ENCODE data around the gene IFNA6. TPM values are rescaled to one million over a fixed set of nuclear protein-coding genes. Genes with fewer than 3 reads are reported as not detected.
"Not testable (repeated sequence)": the region's sequence is repeated elsewhere in the genome, so short reads cannot be mapped to it uniquely, and the experiment has no call there.

IFNA6 gene
- total and polyA plus RNA-seq, 2 donors (not counting 1 experiment from before 2014, with no cell fraction given) = not detected

GRCh38 chr9:21383627-21384026, 32.9 kb upstream of the IFNA6 start:
- H3K36me3 ChIP-seq (ENCODE audit: control insufficient read depth, insufficient read depth, low read length) = no peaks in the 10 kb centered on the region
- no peak overlapping the region for H3K4me2 ChIP-seq (ENCODE audit: extremely low read depth, insufficient read depth, low read length)
- peaks cover 1% of the 10 kb centered on the region for H4K20me1 ChIP-seq (ENCODE audit: control insufficient read depth, extremely low read depth, insufficient read depth, low read length)
- H3K27me3 ChIP-seq (ENCODE audit: control insufficient read depth, insufficient read depth, low read length) = peaks cover 26% of the 10 kb centered on the region
- H3K9ac ChIP-seq (ENCODE audit: insufficient read depth, low read length) = no peak overlapping the region
- no peak overlapping the region for H2AFZ ChIP-seq (ENCODE audit: low read length)
- H3K4me1 ChIP-seq (ENCODE audit: control insufficient read depth, extremely low read depth, insufficient read depth, low read length) = no peaks in the 10 kb centered on the region
- H3K27ac ChIP-seq (ENCODE audit: insufficient read depth, low read length) = no peak overlapping the region
- no peaks in the 10 kb centered on the region for H3K9me3 ChIP-seq (ENCODE audit: control insufficient read depth, insufficient read depth, low read depth, low read length)
- no peak overlapping the region for H3K4me3 ChIP-seq (replicated peaks in 1 of 4; ENCODE audit: control extremely low read depth in 1 of 4, insufficient read depth in 1 of 4, low read depth in 3 of 4, low read length in 4 of 4)
- no peak for TF ChIP-seq CTCF (conservative IDR thresholded peaks at IDR 0.05 in 1 of 2, IDR thresholded peaks at IDR 0.05 in 1 of 2; ENCODE audit: low read depth in 1 of 2, low read length in 2 of 2)
- no peak for DNase-seq (ENCODE audit: low read depth in 2 of 2)
- no peaks in the 10 kb centered on the region for H3K79me2 ChIP-seq (ENCODE audit: control insufficient read depth, insufficient read depth, low read length)

DNA sequence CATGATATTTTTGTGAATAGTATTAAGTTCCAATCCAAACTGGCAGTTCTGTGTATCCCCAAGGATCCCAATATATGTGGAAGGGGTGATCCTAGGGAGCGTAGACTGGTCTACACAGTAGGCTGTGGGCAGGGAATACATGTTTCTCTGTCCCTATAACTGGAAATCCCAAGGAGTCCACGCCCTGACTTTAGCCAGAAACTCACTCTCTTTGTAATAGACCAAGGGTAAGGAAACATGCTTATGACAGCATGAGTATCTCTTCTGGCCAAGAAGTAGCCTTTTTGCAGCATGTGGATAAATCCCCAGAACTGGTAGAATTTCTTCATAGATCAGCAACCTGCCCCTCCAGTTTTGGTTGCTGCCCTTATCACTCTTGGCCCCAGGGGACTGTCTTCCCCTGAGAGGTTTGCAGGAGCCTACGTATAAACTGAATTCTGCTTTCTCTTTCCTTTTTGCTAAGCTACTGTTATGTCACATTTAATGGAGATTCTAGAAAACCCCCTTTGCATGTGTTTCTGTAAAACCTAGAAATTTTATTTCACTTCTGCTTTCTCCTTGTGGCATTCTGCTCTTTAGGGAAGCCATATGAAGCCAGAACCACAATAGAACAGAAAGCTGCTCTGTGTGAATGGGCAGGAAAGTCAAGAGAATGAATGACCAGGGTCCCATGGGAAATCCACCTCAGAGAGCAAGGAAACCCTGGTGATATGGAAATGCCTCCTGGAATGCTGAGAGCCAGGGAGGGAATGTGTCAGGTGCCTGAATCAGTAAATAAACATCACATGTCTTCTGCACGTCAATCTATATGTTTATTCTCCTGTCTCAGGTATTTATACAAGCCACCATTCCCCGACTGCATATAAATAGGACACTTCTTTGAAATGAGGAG, 31.0 kb upstream of the IFNA6 start:
- DNase-seq (ENCODE audit: low read depth in 2 of 2) = no peak
- H3K9me3 ChIP-seq (ENCODE audit: control insufficient read depth, insufficient read depth, low read depth, low read length) = no peaks in the 10 kb centered on the region
- H4K20me1 ChIP-seq (ENCODE audit: control insufficient read depth, extremely low read depth, insufficient read depth, low read length) = peaks cover 1% of the 10 kb centered on the region
- no peak for TF ChIP-seq CTCF (conservative IDR thresholded peaks at IDR 0.05 in 1 of 2, IDR thresholded peaks at IDR 0.05 in 1 of 2; ENCODE audit: low read depth in 1 of 2, low read length in 2 of 2)
- no peak for TF ChIP-seq EZH2 (IDR thresholded peaks at IDR 0.05; ENCODE audit: low read length, missing control alignments)
- no peak overlapping the region for H3K9ac ChIP-seq (ENCODE audit: insufficient read depth, low read length)
- peaks cover 26% of the 10 kb centered on the region for H3K27me3 ChIP-seq (ENCODE audit: control insufficient read depth, insufficient read depth, low read length)
- no peak overlapping the region for H2AFZ ChIP-seq (ENCODE audit: low read length)
- H3K36me3 ChIP-seq (ENCODE audit: control insufficient read depth, insufficient read depth, low read length) = no peaks in the 10 kb centered on the region
- no peaks in the 10 kb centered on the region for H3K79me2 ChIP-seq (ENCODE audit: control insufficient read depth, insufficient read depth, low read length)
- H3K4me1 ChIP-seq (ENCODE audit: control insufficient read depth, extremely low read depth, insufficient read depth, low read length) = no peaks in the 10 kb centered on the region
- H3K4me2 ChIP-seq (ENCODE audit: extremely low read depth, insufficient read depth, low read length) = no peak overlapping the region
- no peak overlapping the region for H3K4me3 ChIP-seq (replicated peaks in 1 of 4; ENCODE audit: control extremely low read depth in 1 of 4, insufficient read depth in 1 of 4, low read depth in 3 of 4, low read length in 4 of 4)
- no peak overlapping the region for H3K27ac ChIP-seq (ENCODE audit: insufficient read depth, low read length)

GRCh38 chr9:21371467-21371866, 20.8 kb upstream of the IFNA6 start:
- H3K27ac ChIP-seq (ENCODE audit: insufficient read depth, low read length); H3K4me1 ChIP-seq (ENCODE audit: control insufficient read depth, extremely low read depth, insufficient read depth, low read length); H3K79me2 ChIP-seq (ENCODE audit: control insufficient read depth, insufficient read depth, low read length); DNase-seq (ENCODE audit: low read depth in 2 of 2); H4K20me1 ChIP-seq (ENCODE audit: control insufficient read depth, extremely low read depth, insufficient read depth, low read length); H3K36me3 ChIP-seq (ENCODE audit: control insufficient read depth, insufficient read depth, low read length); H3K9ac ChIP-seq (ENCODE audit: insufficient read depth, low read length); H3K4me3 ChIP-seq (replicated peaks in 1 of 4; ENCODE audit: control extremely low read depth in 1 of 4, insufficient read depth in 1 of 4, low read depth in 3 of 4, low read length in 4 of 4); H3K27me3 ChIP-seq (ENCODE audit: control insufficient read depth, insufficient read depth, low read length); H3K4me2 ChIP-seq (ENCODE audit: extremely low read depth, insufficient read depth, low read length); H2AFZ ChIP-seq (ENCODE audit: low read length); H3K9me3 ChIP-seq (ENCODE audit: control insufficient read depth, insufficient read depth, low read depth, low read length): not testable (repeated sequence)

Measured in fibroblast of lung (primary cell).